HG03558 (cell line): ENCODE results near the gene UBASH3A.

Experiments
- ATAC-seq: cut with Tn5 transposase; IDR thresholded peaks from one replicate; pipeline ENCODE4 v1.9.1; 2021; ENCODE audit warnings: moderate number of reproducible peaks; ENCODE audit not compliant: unreplicated experiment; ENCODE audit errors: extremely low read depth

UBASH3A gene

GRCh38 chr21:42476388-42477331 lies 73.0 kb downstream of the UBASH3A start:
- ATAC-seq = no peak

DNA sequence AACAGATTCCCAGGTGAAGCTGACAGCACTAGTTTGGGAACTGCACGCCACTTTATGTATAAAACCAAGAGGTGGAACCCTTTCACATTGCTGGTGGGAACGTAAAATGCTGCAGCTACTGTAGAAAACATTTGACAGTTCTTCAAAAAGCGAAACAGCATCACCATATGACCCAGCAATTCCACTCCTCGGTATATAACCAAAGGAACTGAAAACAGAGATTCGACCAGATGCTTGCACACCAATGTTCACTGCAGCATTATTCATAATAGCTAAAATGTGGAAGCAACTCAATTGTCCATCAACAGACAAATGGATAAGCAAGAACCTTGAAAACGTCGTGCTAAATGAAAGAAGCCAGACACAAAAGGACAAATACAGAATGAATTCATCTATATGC lies 74.8 kb downstream of the UBASH3A start:
- ATAC-seq = no peak

- ATAC-seq = no peak
Observed at GRCh38 chr21:42479582-42479981, 75.9 kb downstream of the UBASH3A start.

- ATAC-seq = no peak
Observed at GRCh38 chr21:42480736-42481135, 77.0 kb downstream of the UBASH3A start.

- no peak for ATAC-seq
Observed at GRCh38 chr21:42481169-42481568, 77.5 kb downstream of the UBASH3A start.

- ATAC-seq = no peak
Observed at GRCh38 chr21:42484966-42485365, 81.3 kb downstream of the UBASH3A start.

DNA sequence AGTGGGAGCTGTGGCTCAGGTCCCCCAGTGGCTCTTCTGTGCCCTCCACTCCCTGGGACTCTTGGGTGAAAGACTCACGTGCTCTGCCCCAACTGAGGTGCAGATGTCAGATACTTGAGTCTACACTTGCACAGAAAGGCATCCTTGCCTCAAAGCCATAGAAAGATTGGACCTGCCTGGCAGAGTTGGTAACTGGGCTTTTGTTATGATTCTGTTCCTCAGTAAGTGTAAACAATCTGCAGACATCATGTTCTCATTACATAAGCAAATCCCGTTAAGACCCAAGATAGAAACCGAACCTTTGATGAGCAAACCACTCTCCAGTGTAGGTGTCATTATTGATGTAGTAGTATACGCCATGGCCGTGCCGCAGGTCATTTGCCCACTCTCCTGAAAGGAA lies 82.4 kb downstream of the UBASH3A start:
- ATAC-seq = no peak

DNA sequence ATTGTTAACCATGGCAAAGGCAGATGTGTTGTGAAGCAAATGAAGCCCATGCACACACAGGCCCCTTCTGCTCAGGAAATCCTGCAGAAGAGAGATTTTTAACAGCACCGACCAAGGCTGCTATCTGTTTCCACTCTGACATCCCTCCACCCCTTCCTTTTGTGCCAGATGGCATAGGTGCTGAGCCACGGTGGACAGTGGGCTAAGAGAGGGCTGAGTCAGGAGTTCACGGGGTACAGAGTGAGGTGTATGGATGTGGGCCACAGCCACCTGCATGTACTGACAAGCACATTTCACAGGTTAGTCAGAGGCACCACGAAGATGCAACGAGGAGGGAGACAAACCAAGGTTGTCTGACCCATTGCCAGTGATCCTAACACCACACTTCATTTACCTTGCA lies 82.8 kb downstream of the UBASH3A start:
- ATAC-seq = no peak

- no peak for ATAC-seq
Observed at GRCh38 chr21:42489006-42489563, 85.4 kb downstream of the UBASH3A start.

- no peak for ATAC-seq
Observed at GRCh38 chr21:42489991-42490390, 86.3 kb downstream of the UBASH3A start.

DNA sequence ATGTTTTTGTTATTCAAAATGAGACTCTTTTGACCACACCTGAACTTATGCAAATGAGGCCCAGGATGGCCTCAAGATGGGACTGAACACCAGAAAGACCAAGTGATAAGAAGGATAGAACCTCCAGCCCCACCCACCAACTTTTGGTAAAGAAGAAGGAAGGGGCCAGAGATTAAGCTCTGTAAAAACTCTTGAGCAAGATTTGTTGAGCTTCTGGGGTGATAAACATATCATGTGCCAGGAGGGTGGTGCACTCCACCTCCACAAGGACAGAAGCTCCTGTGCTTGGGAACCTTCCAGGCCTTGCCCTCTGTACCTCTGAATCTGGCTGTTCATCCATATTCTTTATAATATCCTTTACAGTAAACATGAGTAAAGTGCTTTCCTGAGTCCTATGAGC lies 87.0 kb downstream of the UBASH3A start:
- ATAC-seq = no peak

DNA sequence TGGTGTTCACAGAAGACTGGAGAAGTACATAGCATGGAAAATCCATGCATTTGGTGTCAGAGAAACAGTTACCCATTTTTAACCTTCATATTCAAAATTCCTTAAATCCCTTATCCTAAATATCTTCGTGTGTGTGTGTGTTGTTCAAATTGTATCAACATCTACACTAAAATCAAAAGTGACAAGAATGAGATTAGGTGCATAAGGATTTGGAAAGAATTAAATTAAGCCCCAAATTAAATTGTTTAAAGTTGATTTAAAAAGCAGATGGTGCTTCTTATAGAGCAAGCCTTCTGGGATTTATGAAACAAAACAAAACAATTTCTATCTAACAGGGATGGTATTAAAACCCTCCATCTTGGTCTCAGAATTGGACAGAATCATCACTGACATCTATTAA lies 87.6 kb downstream of the UBASH3A start:
- no peak for ATAC-seq

- no peak for ATAC-seq
Observed at GRCh38 chr21:42492201-42492600, 88.5 kb downstream of the UBASH3A start.

GRCh38 chr21:42493109-42494060 lies 89.7 kb downstream of the UBASH3A start:
- ATAC-seq = no peak

DNA sequence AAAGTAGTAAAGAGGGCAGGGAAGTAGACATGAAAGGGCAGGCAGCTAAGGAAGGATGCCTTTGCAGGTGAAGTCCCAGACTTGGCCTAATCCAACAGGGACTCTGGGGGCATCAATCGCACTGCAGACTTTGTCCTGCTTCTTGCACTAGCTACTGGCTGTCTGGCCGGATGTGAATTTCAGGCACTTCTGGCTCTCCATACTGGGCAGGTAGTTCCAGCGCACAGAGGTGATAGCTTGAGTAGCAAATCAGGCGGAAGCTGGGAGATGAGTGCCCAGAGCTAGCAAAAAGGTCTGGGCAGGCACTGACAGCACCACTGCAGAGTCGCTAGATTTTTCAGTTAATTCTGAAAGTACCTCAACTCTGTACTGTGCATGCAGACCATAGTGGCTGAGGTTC lies 91.3 kb downstream of the UBASH3A start:
- ATAC-seq = no peak

DNA sequence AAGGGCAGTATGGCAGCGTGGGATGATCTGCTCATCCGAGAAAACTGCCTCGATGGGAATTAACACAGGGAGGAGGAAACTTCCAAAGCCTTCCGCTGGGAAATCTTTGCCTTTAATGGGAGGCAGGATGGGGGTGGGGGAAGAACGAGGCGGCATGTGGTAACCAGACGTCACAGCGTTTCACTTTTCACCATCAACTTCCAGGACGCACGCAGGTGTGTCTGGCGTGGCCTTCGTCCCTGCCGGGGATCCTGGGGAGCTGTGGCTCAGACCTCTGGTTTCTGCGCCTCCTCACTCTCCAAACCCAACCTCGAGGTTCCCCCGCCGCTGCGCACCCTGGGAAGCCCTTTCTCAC lies 92.0 kb downstream of the UBASH3A start:
- ATAC-seq = no peak

DNA sequence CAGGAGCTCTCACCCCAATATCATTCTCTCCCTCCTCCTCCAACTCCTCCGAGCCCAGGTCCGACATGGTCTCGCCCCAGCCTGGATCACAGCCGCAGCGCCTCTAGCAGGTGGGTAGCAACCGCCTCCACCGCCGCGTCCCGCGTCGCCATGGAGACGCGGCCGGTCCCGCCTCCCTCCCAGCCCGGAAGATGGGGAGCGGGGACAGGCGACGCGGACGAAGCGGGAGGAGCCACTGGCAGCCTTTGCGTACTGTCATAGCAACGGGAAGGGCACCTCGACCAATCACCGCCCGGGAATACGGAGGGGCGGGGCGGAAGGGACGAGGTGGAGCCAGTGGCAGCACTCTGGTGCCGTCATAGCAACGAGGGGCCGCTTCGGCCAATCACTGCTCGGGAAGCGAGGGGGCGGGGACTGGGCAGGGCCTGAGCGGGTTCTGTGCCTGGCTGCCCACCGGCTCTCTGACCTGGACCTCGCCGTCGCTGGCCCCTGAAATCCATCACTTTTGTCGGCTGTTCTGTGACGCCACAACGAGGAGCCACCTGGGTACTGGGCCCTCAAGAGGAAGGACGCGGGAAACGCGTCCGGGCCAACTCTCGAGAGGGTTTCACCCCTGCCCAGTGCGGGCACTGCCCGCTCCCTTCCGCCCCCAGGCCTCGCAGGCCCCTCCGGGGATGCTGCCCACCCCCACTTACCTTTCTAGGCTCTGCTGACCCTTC lies 92.6 kb downstream of the UBASH3A start, which contains the start of gene RSPH1:
TSS of gene RSPH1 (minus strand) at position 105 of the 719 bp plus-strand sequence. CDS start at position 67, 38 bp downstream.
- ATAC-seq = peak; percentile 94

- ATAC-seq = no peak
Observed at GRCh38 chr21:42496839-42497202, 93.1 kb downstream of the UBASH3A start.
